ENCODE results near the gene SLBP.
"Not testable (repeated sequence)": the region's sequence is repeated elsewhere in the genome, so short reads cannot be mapped to it uniquely, and the experiment has no call there.

SLBP gene

GRCh38 chr4:1708581-1708980 is 3.5 kb downstream of the SLBP start:
- no peak for DNase-seq (ENCODE audit: low spot score)

DNA sequence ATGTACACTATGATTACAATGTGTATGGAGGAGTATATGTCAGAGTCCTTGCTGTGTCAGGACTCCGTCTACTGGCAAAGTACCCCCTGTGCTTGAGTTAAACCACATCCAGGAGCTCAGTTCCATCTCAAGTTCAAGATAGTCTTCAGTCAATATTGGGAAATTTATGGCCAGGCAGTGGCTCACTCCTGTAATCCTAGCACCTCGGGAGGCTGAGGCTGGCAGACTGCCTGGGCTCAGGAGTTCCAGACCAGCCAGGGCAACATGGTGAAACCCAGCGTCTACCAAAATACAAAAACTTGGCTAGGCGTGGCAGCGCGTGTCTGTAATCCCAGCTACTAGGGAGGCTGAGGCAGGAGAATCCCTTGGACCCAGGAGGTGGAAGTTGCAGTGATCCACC is 5.8 kb downstream of the SLBP start:
- no peak for DNase-seq (ENCODE audit: low spot score)

DNA sequence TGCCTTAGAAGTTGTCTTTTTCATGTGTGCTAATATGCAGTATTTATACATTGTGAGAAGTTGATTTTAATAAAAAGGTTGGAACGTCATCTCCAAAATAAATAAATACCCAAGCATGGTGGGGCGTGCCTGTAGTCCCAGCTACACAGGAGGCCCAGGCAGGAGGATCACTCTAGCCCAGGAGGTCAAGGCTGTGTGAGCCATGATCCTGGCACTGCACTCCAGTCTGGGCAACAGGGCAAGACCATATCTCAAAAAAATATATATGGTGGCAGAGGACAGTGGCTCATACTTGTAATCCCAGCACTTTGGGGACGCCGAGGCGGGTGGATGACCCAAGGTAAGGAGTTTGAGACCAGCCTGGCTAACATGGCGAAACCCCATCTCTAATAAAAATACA is 6.4 kb downstream of the SLBP start:
- no peak for DNase-seq (ENCODE audit: low spot score)

- DNase-seq (ENCODE audit: low spot score): no peak
Observed at GRCh38 chr4:1703867-1704266, 8.3 kb downstream of the SLBP start.

- not testable (repeated sequence) for DNase-seq (ENCODE audit: low spot score)
Observed at GRCh38 chr4:1701671-1702070, 10.4 kb downstream of the SLBP start.

DNA sequence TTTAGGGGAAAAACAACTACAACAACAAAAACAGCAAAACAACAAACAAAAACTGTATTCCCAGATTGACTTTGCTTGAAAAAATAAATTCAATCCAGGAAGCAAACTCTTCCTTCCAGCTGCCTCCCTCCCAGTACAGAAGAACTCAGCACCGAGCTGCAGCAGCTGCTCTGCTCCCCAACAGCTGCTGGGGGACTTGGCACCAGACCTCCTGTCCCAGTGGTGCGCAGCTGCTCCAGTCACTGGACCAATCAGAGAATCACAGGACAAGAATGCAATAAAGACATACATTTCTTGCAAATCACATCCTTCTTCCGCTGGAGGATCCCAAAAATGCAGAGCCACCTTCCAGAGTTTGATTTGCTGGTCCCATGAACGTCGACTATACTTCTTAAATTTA is 16.2 kb downstream of the SLBP start:
- DNase-seq (ENCODE audit: low spot score): no peak

- peak; percentile 86 for DNase-seq (ENCODE audit: low spot score)
Observed at GRCh38 chr4:1693131-1693896, 18.8 kb downstream of the SLBP start.

GRCh38 chr4:1691737-1692373 is 20.3 kb downstream of the SLBP start:
- DNase-seq (ENCODE audit: low spot score): no peak

DNA sequence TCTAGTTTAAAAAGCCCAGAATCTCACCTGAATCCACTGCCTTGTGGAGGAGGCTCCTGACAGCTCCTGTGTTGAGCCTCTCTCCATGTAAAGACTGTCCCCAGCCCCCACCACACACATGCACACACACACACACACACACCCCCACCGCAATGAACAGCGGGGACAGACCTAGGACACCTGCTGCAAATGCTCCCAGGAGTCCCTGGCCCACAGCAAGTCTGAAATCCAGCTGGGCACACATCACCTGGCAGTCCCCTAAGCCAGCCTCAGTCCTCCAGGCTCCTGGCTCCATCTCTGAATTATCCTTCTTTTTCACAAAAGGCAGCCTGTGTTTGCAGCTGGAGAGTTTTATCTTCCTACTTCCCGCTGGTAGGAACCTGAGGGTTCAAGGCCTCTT is 21.4 kb downstream of the SLBP start:
- no peak for DNase-seq (ENCODE audit: low spot score)

- no peak for DNase-seq (ENCODE audit: low spot score)
Observed at GRCh38 chr4:1686440-1687036, 25.6 kb downstream of the SLBP start.

- no peak for DNase-seq (ENCODE audit: low spot score)
Observed at GRCh38 chr4:1685235-1686150, 26.6 kb downstream of the SLBP start.

DNA sequence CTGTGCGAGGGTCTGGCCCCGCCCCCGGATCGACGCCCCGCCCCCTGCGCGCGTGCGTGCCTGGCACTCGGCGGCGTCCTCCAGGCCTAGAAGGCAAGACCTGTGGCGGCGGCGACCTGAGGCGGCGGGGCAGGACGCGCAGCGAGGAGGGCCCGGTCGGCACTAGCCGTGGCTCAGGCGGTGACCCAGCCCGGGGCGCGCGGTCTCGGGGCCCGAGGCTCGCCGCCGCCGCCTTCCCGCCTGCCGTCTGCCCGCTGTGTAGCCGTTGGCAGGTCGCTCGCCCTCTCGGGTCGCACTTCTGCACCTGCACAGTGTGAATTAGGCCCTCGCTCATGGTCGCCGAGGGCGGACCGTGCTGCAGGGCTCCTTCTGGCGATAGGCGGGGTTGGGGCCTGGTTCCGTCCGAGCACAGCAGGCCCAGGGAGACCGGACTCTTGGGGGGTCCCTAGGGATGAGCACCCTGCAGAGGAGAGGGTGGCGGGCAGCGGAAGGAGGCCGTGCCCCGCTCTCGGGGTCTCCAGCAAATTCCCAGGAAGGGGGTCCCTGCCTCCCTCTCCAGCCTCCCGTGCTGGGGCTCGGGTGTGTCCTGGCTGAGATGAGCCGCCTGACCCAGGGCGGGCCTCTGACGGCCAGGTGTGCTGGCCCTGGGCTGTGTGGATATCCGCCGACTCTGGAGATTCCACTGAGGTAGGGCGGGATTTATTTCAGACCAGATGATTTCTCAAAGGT is 27.4 kb downstream of the SLBP start:
- DNase-seq (ENCODE audit: low spot score): no peak

GRCh38 chr4:1683736-1684505 is 28.2 kb downstream of the SLBP start, which contains the start of gene FAM53A:
FAM53A (minus strand) TSS chr4:1684313; CDS start chr4:1668741, 15,572 bp downstream.
- DNase-seq (ENCODE audit: low spot score): peak; percentile 92

DNA sequence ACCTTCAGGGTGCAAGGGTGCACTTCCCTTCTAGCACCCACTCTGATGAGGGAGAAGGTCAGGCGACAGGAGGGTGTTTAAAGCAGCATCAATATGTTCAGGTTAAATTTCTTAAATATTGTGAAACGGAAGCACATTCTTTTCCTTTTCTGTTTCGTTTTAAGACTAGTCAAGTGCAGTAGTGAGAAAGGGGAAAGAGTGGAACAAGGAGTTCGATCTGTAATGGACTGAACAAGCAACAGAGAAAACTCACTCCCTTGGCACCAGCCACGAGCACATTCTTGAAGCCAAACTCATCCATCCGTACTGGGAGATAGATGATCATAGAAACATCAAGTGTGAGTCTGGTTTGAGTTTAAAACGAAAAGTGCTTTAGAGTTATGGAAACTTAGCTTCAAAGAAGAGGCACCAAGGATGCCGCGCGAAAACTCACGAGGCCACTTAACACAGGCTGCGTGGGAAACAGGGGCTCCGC is 28.8 kb downstream of the SLBP start:
- no peak for DNase-seq (ENCODE audit: low spot score)

DNA sequence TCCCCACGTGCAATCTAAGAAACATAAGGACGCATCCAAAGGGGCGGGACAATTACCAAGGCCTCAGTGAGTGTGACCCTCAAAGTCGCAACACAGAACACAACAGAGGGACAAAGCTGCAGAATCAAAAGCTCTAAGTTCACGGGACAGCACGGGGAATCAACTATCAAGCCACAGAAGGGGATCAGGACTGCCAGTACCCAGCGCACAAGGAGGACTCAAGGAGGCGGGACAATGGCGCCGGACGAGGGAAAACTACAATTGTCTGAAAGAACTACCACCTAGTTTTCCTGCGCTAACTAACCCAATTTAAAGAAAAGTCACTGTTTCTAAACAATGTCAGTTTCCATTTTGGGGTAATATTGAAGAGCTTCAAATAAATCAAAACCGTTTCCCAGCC is 29.3 kb downstream of the SLBP start:
- no peak for DNase-seq (ENCODE audit: low spot score)

DNA sequence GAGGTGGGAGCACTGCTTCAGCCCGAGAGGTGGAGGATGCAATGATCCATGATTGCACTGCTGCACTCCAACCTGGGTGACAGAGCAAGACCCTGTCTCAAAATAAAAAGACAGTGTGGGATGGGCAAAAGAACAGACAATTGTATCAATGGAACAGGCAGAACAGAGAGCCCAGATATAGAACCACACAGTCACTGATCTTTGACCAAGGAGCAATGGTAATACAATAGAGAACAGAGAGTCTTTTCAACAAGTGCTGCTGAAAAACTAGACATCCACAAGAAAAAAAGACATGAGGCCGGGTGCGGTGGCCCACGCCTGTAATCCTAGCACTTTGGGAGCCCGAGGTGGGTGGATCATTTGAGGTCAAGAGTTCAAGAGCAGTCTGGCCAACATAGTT is 33.9 kb downstream of the SLBP start:
- no peak for DNase-seq (ENCODE audit: low spot score)

DNA sequence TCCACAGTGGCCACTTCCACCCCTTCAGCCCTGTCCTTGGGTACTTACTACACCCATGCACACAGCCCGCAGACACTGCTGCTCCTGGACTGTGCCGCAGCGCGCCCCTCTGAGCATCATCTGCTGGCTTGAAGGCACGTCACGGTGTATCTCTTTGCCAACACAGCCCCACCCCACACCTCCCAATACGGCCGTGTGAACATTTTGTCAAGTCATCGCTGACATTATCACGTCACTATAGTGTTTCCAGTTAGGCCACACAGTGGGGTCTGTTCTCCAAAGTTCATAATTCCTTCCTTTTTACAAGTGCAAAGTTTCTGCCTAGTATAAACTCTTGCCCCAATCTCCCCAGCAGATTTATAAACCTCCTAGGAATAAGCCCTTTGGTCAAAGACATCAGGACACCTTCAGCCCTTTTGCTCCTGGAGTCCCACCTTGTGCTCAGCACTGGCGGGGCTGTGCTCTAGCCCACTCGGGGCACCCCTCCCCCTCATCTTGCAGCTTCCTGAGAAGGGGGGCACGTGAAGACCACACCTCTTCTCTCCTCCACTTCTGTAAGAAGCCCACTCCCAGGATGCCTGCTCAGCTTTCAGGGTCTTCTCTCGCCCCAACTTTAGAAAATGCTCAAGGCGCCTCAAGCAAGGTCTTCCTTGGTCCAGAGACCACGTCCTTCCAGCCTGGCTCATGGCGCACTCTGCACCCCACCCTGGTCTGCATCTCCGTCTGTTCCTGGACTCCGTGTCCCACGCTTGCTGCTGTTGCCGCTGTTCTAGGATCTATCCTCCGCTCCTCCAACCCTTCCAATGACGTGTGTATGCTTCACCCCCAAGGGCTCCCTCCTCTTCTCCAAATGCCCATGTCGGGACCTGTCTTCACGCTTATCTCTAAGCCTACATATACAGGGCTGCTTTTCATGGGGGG is 35.3 kb downstream of the SLBP start:
- no peak for DNase-seq (ENCODE audit: low spot score)

DNA sequence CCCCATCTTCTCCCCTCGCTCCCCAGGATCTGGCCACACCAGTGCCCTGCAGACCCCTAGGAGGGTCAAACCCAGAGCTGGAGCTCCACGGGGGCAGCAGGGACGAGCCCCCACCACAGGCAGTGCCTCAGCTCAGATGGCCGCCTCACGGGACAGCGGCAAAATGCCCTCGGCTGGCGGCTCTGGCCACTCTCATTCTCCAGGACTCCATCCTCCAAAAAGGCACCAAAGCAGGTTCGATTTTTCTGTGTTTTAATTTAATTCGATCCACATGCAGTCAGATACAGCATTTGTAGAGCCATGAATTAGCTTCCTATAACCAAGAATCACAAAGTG is 36.3 kb downstream of the SLBP start:
- DNase-seq (ENCODE audit: low spot score): no peak

- no peak for DNase-seq (ENCODE audit: low spot score)
Observed at GRCh38 chr4:1675136-1675801, 36.9 kb downstream of the SLBP start.
